A673 (cell line): ENCODE data around the gene CLTCL1. TPM values are rescaled to one million over a fixed set of nuclear protein-coding genes. Genes with fewer than 3 reads are reported as not detected.

Experiments
- Bru-seq: library from RNA; stranded (reverse); fragments of 400-500 nt; gene quantifications from one replicate; lab custom pipeline; 2021; lab: Mats Ljungman, UMichigan
- BruChase-seq, 2 experiments: library from RNA; stranded (reverse); fragments of 400-500 nt; gene quantifications; one replicate each; lab custom pipeline; 2021; lab: Mats Ljungman, UMichigan
- BruUV-seq: library from RNA; stranded (reverse); fragments of 400-500 nt; replicated peaks from 2 replicates; lab custom pipeline; 2021; lab: Mats Ljungman, UMichigan
- CTCF ChIA-PET: fragments of 300-600 bp; sonication (Branson Sonifier 250); formaldehyde crosslinking; loops from one replicate; lab custom pipeline; 2022; ENCODE audit warnings: antibody characterized with exemption; lab: Charles Lee
- POLR2A ChIA-PET: fragments of 300-600 bp; sonication (Branson Sonifier 250); formaldehyde crosslinking; loops from one replicate; lab custom pipeline; 2022; ENCODE audit warnings: antibody characterized with exemption; ENCODE audit not compliant: low non-redundant PET; lab: Charles Lee
- DNase-seq: peaks from one replicate; pipeline ENCODE4 v3.0.0-alpha.2; 2015; ENCODE audit warnings: low spot score
- H3K27ac ChIP-seq: fragments of 200-600 bp; sonication (generic); 2 replicates; pipeline ENCODE4 v1.5.1; 2016; ENCODE audit warnings: mixed run types, low read depth, mild to moderate bottlenecking, mixed read lengths, antibody characterized with exemption, low read length; ENCODE audit not compliant: poor library complexity, severe bottlenecking
- H3K27me3 ChIP-seq: fragments of 200-600 bp; sonication (generic); replicated peaks from 2 replicates; pipeline ENCODE4 v1.6.1; 2017; ENCODE audit warnings: mixed run types, low read depth, mild to moderate bottlenecking, mixed read lengths, antibody characterized with exemption, low read length; ENCODE audit not compliant: insufficient read depth, poor library complexity
- H3K36me3 ChIP-seq: fragments of 200-600 bp; sonication (generic); 2 replicates; pipeline ENCODE4 v1.6.1; 2016; ENCODE audit warnings: mixed run types, mild to moderate bottlenecking, mixed read lengths, antibody characterized with exemption, low read length; ENCODE audit not compliant: insufficient read depth, poor library complexity, severe bottlenecking
- H3K4me1 ChIP-seq: fragments of 200-600 bp; sonication (generic); 2 replicates; pipeline ENCODE4 v1.6.1; 2017; ENCODE audit warnings: mixed run types, mild to moderate bottlenecking, mixed read lengths, antibody characterized with exemption, low read length; ENCODE audit not compliant: insufficient read depth, poor library complexity, severe bottlenecking
- H3K4me3 ChIP-seq: fragments of 200-600 bp; sonication (generic); 2 replicates; pipeline ENCODE4 v1.5.1; 2016; ENCODE audit warnings: low read depth, mixed run types, mild to moderate bottlenecking, mixed read lengths, low read length; ENCODE audit not compliant: poor library complexity, severe bottlenecking
- H3K9me3 ChIP-seq: fragments of 200-600 bp; sonication (generic); 2 replicates; pipeline ENCODE4 v1.6.1; 2016; ENCODE audit warnings: mixed run types, low read depth, mild to moderate bottlenecking, mixed read lengths, antibody characterized with exemption, low read length; ENCODE audit not compliant: poor library complexity, severe bottlenecking
- EZH2 ChIP-seq: fragments of 200-600 bp; sonication (generic); IDR thresholded peaks from 2 replicates; pipeline ENCODE4 v1.6.1; 2017; ENCODE audit warnings: borderline replicate concordance, low read depth, mild to moderate bottlenecking, mixed read lengths, antibody characterized with exemption, low read length; ENCODE audit not compliant: poor library complexity, severe bottlenecking
- intact Hi-C: fragments of 100-400 bp; cut with micrococcal nuclease; formaldehyde crosslinking; loops from one replicate; pipeline ENCODE4 v1.10.0; 2022; ENCODE audit not compliant: unreplicated experiment
- long read RNA-seq: library from polyadenylated mRNA; stranded (forward); transcript quantifications from one replicate; pipeline ENCODE4 v2.0.0, GENCODE V29; 2022
- total RNA-seq: library from RNA; stranded (reverse); gene quantifications from 2 replicates; pipeline ENCODE4 v1.2.3, GENCODE V29; 2021
- TF ChIP-seq, protein P1 (sequence below): fragments of 300-800, 200-600 bp; sonication (generic); conservative IDR thresholded peaks from 2 replicates; pipeline ENCODE4 v1.5.1; 2017; ENCODE audit warnings: low read depth, mild to moderate bottlenecking, antibody characterized with exemption, low read length, moderate library complexity, mixed read lengths

CLTCL1 gene
- total RNA-seq (7.5 and 11.5 TPM in 2 replicates), Bru-seq, nascent RNA (percentile 48 among the genes with signal in this experiment), BruChase-seq, experiment 1, labeled RNA remaining after a 2-hour chase (percentile 51 among the genes with signal in this experiment), BruChase-seq, experiment 2, labeled RNA remaining after a 6-hour chase (percentile 48 among the genes with signal in this experiment)
- long read RNA-seq, partial matches to known transcripts = 2 of 5 reads
- long read RNA-seq, other reads (novel, unspliced or antisense) = 3 of 5 reads

DNA sequence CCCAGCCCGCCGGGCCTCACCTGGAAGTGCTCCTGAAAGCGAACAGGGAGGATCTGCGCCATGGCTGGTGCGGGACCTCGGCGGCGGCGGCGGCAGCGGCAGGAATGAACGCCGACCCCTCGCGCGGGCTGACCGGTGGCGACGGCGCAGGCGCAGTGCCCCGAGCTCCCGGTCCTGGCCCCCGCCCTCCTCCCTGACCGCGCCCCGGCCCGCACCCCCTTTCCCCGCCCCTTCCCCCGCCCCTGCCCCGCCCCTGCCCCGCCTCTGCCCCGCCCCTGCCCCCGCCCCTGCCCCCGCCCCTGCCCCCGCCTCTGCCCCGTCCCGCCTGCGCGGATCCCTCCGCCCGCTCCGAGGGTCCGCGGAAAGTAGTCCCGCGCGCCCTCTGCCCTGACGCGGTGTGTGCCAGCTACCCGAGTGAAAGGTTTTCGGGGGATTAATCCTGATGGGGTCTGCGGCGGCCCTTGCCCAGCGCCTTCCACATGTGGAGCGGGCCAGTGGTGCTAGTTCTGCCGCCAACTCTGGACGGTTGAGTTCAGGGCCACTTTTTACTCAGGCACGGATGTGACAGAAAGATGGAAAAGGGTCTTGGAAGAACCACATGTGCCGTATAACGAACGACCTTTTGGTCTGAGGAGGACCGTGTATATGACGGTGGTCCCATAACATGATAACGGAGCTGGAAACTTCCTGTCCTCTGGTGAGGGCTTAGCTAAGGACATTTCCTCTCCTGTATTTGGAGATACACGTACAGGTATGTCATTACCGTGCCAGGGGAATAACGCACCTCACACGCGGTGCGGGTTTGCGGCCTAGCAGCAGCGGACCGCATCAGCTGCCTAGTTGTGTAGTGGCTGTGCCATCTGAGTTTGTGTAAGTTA, at the start of gene CLTCL1:
TSS of gene CLTCL1 (minus strand) at position 140 of the 878 bp plus-strand sequence. CDS start at position 62, 78 bp downstream.
- CTCF ChIA-PET = interaction anchor here (0.5 to 1.1 kb wide), 2 partner anchors 8 to 117 kb away, joined by 3 read pairs; no protein-coding TSS in a partner anchor
- Histone ChIP-seq H3K4me1 (peaks cover 8% of the 10 kb centered on the region), H3K9me3 (no peaks in the 10 kb centered on the region), H3K4me3 (peak within 1 kb of the TSS; percentile 79), H3K36me3 (no peaks in the 10 kb centered on the region), H3K27me3 (no peaks in the 10 kb centered on the region), H3K27ac (peak within 1 kb of the TSS; percentile 64)
- intact Hi-C loops = loop anchor here (5.0 kb wide), 1 partner anchor 115 kb away; the partner anchor contains the start of gene SLC25A1
- peak; percentile 80 for DNase-seq
- no TSS peak for BruUV-seq
- POLR2A ChIA-PET = no interaction called here
- TF ChIP-seq EZH2 = no peak
- TF ChIP-seq, protein P1, sequence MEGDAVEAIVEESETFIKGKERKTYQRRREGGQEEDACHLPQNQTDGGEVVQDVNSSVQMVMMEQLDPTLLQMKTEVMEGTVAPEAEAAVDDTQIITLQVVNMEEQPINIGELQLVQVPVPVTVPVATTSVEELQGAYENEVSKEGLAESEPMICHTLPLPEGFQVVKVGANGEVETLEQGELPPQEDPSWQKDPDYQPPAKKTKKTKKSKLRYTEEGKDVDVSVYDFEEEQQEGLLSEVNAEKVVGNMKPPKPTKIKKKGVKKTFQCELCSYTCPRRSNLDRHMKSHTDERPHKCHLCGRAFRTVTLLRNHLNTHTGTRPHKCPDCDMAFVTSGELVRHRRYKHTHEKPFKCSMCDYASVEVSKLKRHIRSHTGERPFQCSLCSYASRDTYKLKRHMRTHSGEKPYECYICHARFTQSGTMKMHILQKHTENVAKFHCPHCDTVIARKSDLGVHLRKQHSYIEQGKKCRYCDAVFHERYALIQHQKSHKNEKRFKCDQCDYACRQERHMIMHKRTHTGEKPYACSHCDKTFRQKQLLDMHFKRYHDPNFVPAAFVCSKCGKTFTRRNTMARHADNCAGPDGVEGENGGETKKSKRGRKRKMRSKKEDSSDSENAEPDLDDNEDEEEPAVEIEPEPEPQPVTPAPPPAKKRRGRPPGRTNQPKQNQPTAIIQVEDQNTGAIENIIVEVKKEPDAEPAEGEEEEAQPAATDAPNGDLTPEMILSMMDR = no peak

- H3K27me3 ChIP-seq = no peaks in the 10 kb centered on the region
- ChIA-PET CTCF (no interaction called here), POLR2A (no interaction called here)
- BruUV-seq = no TSS peak
- H3K4me1 ChIP-seq = no peaks in the 10 kb centered on the region
- no peak for DNase-seq
- peaks cover 23% of the 10 kb centered on the region for H3K9me3 ChIP-seq
- intact Hi-C loops = no loop called here
- no peak for TF ChIP-seq EZH2
- TF ChIP-seq, protein P1 = no peak
- no peak overlapping the region for H3K27ac ChIP-seq
- peaks cover 48% of the 10 kb centered on the region for H3K36me3 ChIP-seq
- H3K4me3 ChIP-seq = no peak overlapping the region
These were observed 45.6 kb upstream of the CLTCL1 start for GRCh38 chr22:19337137-19337536.

DNA sequence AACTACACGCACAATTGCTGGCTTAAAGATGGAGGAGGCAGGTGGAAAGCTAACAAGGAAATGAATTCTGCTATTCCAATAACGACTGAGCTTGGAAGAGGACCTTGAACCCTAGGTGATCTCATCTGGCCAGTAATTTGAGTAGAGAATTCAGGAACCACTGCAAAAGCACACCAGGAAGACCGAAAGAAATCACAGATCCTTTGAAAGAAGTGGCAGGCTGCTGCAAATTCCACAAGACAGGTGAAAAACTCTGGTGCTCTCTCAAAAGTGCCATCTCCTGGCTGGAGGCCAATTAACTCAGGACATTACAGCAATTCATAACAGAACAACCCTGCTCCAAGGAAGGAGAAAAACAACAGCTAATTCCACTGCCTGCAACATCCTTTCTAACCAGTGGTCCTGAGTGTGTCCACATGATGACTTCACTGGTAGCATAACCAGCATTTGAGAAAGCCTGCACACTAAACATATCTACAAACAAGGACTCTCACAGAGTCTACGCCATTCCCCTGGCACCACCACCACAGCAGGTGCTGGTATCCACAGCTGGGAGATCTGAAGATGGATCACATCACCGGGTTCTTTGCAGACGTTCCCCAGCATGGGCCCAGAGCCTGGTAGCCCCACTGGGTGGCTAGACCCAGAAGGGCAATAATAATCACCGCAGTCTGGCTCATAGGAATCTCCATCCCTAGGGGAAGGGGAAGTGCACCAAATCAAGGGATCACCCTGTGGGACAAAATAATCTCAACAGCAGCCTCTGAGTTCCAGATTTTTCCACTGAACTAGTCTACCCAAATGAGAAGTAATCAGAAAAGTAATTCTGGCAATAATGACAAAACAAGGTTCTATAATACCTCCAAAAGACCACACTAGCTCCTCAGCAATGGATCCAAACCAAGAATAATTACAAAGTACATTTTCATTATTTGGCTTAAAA, 44.9 kb upstream of the CLTCL1 start:
- POLR2A ChIA-PET = no interaction called here
- H3K4me3 ChIP-seq = no peak overlapping the region
- CTCF ChIA-PET = no interaction called here
- no peaks in the 10 kb centered on the region for H3K27me3 ChIP-seq
- TF ChIP-seq, protein P1 = no peak
- no peak for TF ChIP-seq EZH2
- intact Hi-C loops = no loop called here
- peaks cover 23% of the 10 kb centered on the region for H3K9me3 ChIP-seq
- H3K4me1 ChIP-seq = no peaks in the 10 kb centered on the region
- peaks cover 52% of the 10 kb centered on the region for H3K36me3 ChIP-seq
- DNase-seq = no peak
- H3K27ac ChIP-seq = no peak overlapping the region
- no TSS peak for BruUV-seq
